Diencephalon (tissue), 1 donor: ENCODE data around the gene STIM2. TPM values are rescaled to one million over a fixed set of nuclear protein-coding genes. Genes with fewer than 3 reads are reported as not detected.

ENCODE experiments used
- total RNA-seq: library from RNA; depleted of rRNA; stranded (reverse); fragments of >200 nt; gene quantifications from one replicate; pipeline ENCODE4 v1.2.3, GENCODE V29; 2014

STIM2 gene
- total RNA-seq, result 35.1 TPM

GRCh38 chr4:26860157-26860921 is at the start of gene STIM2:
Gene STIM2 (plus strand): TSS chr4:26860841.

